GM21447 (cell line): Measurements from ENCODE around the gene ATP2A3.
"Not testable (repeated sequence)": the region's sequence is repeated elsewhere in the genome, so short reads cannot be mapped to it uniquely, and the experiment has no call there.

Experiments
- ATAC-seq: cut with Tn5 transposase; IDR thresholded peaks from one replicate; pipeline ENCODE4 v1.9.1; 2021; ENCODE audit not compliant: unreplicated experiment

Gene ATP2A3

DNA sequence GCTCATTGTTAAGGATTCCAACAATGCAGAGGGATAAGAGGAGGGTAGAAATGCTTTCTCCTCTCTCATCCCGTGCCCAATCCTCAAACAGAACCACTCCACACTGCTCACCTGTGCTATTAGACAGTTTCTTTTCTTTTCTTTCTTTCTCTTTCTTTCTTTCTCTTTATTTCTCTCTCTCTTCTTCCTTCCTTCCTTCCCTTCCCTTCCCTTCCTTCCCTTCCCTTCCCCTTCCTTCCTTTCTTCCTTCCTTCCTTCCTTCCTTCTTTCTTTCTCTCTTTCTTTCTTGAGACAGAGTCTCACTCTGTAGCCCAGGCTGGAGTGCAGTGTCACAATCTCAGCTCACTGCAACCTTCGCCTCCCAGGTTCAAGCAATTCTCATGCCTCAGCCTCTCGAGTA lies 27.5 kb upstream of the ATP2A3 start:
- ATAC-seq: not testable (repeated sequence)

DNA sequence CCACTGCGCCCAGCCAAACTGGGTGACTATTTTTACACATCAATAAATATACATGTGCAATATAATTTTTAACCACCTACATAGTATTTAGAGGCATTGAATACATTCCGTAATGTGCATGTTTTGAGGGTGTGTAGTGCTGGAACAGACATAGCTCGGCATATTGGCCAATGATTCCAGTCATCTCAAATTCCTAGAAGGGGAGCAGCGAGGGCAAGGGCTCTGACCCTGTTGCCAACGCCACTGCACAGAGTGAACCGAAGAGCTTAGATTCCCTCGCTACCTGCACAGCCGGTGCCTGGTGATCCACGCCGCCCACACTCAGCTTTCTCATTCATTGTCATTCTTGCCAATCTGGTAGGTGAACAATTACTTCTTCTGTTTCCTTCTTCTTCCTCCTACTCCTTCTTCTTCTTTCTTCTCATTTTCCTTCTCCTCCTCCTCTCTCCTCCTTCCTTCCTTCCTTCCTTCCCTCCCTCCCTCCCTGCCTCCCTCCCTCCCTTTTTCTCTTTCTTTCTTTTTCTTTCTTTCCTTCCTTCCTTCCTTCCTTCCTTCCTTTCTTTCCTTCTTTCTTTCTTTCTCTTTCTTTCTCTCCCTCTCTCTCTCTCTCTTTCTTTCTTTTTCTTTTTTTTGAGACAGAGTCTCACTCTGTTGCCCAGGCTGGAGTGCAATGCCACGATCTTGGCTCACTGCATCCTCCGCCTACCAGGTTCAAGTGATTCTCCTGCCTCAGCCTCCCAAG lies 26.3 kb upstream of the ATP2A3 start:
- ATAC-seq: no peak

GRCh38 chr17:3989041-3989886 lies 25.0 kb upstream of the ATP2A3 start:
- ATAC-seq: no peak

DNA sequence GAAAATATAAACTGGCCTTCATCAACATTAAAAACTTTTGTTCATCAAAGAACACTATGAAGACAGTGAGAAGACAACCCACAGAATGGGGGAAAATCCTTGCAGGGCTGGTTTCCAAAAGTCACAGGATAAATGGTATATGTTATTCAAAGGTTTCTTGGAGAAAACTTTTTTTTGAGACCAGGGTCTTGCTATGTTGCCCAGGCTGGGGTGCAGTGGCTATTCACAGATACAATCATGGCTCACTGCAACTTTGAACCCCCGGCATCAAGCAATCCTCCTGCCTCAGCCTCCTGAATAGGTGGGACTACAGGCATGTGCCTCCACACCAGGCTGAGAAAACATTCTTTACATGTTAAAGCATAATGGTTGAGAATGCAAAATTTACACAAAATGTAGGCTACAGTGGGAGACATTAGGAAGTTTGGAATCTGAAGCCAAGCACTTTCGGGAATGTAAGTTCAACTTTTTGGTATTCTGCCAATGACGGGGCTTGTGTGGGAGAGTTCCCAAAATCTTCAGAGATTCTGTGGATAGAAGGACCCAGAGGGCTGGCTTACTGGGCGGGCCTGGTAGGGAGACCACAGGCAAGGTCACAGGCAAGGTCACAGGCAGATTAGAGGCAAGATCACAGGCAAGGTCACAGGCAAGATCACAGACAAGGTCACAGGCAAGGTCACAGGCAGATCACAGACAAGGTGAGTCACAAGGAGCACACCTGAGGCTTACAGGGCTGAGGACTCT lies 24.2 kb upstream of the ATP2A3 start:
- ATAC-seq: no peak

DNA sequence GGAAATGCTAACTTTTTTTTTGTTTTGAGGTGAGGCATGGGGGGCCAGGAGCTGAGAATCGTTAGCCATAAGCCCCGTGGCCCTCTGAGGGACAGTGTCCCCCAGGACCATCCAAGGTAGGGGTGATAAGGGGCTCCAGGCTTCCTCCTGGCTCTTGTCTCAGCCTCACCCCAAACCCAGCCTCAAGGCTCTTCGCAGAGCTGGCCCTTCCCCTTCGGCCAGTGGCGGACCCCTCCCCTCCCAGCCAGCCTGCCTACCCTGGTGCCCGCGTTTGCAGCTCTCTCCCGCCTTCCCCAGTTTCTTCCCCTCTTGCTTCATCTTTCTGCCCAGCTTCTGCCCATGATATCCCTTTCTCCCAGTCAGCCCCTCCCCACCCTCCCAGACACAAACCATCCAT lies 22.7 kb upstream of the ATP2A3 start:
- ATAC-seq: no peak

GRCh38 chr17:3986270-3986938 lies 22.2 kb upstream of the ATP2A3 start:
- ATAC-seq: no peak

DNA sequence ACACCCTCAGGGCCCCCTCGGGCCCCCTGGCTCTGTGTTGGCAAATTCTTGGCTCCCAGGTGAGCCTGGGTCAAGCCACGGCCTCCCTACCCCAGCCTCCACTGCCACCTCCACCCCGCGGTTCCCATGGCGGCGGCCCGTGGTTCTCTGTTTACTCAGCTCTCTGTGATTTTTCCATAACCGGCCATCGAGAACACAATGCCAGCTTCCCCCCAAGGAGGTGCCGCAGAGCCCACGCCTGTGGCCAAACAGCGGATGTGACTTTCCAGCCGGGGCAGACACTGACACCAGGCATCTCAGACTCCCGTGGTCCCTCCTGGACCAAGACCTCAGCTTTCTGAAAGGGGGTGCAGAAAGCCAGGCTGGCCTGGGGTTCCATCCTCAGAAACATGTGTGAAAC lies 21.6 kb upstream of the ATP2A3 start:
- no peak for ATAC-seq

DNA sequence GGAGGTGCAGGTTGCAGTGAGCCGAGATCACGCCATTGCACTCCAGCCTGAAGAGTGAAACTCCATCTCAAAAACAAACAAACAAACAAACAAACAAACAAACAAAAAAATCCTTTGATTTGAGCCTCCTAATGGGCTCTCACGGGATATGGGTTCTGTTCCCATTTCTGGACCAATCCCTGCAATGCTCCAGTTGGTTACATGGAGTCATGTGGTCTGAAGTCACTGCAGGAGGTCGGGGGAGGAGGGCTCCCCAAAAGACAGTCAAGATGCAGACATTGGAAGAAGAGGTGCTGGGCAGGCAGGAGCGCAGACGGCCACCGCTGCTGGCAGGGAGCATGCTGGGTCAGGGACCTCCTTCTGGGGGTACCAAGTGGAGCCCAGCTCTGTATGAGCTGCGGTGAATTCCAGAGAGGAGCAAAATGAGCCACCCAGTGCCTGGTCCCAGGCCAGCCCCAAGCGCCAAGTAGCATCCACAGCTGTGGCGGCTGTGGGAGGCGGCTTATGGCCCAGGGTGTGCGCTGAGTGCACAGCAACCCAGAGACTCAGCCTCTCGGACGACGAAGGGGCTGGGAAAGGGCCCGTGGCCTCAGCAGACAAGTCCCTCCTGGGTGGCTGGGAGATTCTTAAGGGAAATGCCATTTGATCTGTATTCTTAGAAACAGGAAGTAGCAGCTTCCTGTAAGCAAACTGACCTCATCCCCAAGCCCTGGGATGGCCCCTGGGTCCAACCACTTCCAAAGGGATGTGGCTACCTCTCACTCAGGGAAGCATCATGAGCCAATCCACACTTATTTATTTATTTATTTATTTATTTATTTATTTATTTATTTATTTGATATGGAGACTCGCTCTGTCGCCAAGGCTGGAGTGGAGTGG lies 19.6 kb upstream of the ATP2A3 start:
- no peak for ATAC-seq

- no peak for ATAC-seq
Measured at GRCh38 chr17:3982541-3983017, 18.3 kb upstream of the ATP2A3 start.

- ATAC-seq: no peak
Measured at GRCh38 chr17:3982113-3982512, 17.9 kb upstream of the ATP2A3 start.

DNA sequence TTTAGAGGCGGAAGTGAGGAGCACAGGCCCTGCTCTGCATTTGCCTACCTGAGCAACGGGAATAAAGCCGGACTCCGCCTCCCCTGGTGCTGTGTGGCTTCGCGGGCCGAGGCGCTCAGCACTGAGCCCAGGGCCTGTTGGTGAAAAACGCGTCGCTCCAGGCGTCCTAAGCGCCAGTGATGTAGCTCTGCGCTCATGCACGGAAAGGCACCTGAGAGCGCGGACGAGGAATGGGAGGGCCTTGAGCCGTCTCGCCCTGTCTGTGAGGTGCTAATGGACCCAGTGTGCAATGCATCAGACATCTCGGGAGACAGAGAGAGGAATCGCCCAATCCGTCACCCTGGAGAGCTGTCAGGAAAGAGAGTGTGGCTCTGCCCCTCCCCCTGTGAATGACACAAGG lies 17.2 kb upstream of the ATP2A3 start:
- no peak for ATAC-seq

DNA sequence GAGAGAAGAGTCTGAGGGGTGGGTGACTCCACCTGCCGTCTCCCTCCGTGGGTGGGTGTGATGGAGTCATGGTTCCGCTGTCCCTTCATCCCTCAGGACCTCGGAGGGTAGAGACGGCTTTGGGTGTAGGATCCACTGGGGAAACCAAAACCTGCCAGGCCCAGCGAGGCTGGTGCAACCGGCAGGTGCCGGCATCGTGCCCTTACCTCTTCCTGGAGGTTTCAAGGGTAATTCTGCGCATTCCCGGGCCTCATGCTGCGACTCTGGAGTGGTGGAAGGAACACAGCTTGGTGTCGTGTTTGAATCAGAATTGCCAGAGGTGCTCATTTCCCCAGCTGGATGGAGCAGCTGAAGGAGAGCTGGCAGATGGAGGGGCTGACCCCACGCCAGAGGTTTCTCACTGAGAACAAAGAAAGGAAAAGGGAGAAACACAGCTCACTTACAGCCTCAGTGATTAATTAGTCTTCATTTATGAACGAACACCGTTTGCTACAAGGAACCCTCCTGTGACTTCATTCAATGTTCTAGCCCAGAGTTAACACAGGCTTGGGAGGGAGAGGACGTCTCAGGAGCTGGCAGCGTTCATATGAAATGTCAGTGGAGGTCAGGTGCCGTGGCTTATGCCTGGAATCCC lies 16.3 kb upstream of the ATP2A3 start:
- ATAC-seq: no peak

- ATAC-seq: no peak
Measured at GRCh38 chr17:3979290-3979611, 15.0 kb upstream of the ATP2A3 start.

DNA sequence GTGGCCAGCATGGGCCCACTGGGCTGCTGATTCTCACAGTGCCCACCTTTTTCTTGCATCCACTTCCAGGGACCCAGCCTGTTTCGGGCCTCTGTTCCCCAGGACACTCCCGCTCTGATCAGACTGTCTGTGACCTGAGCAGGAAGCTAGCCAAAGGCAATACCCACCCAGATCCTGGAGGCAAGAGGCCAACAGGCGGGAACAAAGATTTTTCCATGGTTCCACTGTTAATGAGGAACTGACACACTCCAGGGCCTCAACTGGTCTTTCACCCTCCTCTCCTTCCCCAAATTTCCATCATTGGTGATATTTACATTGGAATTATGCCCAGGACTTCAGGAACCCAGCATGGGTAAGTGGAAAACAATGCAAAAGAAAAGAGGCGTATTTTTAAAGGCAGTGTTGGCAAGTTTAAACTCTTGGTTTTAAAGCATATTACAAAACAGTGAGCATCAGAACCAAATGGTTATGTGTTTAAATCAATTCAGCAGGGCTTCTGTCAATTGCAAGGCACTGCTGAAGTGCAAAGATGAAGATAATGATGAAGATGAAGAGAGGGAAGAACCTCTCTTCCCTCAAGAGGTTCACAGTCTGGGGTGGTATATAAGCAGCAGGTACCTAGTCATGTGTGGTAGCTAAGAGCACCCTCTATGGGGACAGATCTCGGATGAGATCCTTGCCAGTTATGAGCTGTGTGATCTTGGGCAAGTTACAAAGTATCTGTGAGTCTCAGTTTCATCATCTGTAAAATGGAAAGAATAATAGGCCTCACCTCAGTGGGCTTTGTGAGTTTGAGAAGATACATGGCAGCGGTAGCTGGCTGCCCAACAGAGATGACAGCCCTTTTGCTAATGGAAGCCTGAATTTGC lies 14.4 kb upstream of the ATP2A3 start:
- ATAC-seq: no peak

GRCh38 chr17:3977387-3977786 lies 13.2 kb upstream of the ATP2A3 start:
- no peak for ATAC-seq

DNA sequence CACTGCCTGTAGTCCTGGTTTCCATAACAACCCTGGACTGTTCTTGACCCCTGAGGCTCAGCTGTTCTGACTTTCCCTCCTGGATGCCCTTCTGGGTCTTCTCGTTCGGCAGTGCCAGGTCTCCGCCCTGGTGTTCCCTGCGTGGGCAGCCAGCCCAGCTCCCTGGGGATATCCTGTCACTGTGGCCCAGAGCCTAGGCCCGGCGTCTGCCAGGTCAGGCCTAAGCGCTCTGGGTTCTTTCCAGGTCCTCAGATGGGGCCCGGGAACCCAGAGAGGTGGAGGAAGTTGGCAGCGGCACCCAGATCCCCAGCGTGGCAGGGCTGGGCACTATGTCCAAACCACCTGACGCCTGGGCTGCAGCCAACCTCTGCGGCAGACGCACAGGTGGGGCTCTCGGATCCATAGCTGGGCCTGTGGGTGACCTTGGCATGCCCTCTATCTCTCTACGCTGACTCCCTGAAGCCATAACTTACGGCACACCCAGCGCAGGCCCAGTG lies 12.5 kb upstream of the ATP2A3 start:
- ATAC-seq: no peak

DNA sequence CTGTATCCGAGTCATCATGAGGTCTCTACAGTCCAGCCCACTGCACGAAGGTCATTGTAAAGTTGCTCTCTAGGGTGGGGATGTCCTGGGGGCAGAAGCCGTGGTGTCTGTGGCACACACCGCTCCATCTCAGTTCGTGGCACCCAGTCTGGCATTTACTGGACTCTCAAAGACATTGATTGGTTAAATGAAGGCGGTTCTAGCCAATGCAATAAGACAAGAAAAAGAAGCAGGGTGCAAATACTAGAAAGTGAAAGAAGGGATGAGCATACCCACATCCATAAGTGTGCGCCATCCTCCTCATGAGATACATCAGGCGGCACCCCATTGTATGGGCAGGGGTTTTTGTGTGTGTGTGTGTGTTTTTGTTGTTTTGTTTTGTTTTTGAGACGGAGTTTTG lies 10.7 kb upstream of the ATP2A3 start:
- no peak for ATAC-seq

GRCh38 chr17:3974138-3974687 lies 10.0 kb upstream of the ATP2A3 start:
- no peak for ATAC-seq
